ENCODE data around the gene NTN4.

- TF ChIP-seq TAF1 (IDR thresholded peaks at IDR 0.05; ENCODE audit: borderline replicate concordance, low read depth, low read length), result no peak
- no peak for TF ChIP-seq POLR2A (IDR thresholded peaks at IDR 0.05; ENCODE audit: low read depth, low read length)
- TF ChIP-seq POLR2AphosphoS5 (IDR thresholded peaks at IDR 0.05; ENCODE audit: low read depth, low read length), result no peak
These were observed 109.3 kb downstream of the NTN4 start for GRCh38 chr12:95681210-95681765.

Measured in GM12892 (cell line).